Ishikawa (cell line): Measurements from ENCODE around the gene ENTPD1.

Experiments used
- CREB1 ChIP-seq: IDR thresholded peaks from 2 replicates; pipeline ENCODE4 v1.6.1; 2012; ENCODE audit warnings: low read depth
- EGR1 ChIP-seq: IDR thresholded peaks from 2 replicates; pipeline ENCODE4 v1.6.1; 2012
- EP300 ChIP-seq: IDR thresholded peaks from 2 replicates; pipeline ENCODE4 v1.6.1; 2012; ENCODE audit warnings: borderline replicate concordance
- FOXM1 ChIP-seq: IDR thresholded peaks from 2 replicates; pipeline ENCODE4 v1.6.1; 2012; ENCODE audit warnings: low read depth, borderline replicate concordance
- RAD21 ChIP-seq: IDR thresholded peaks from 2 replicates; pipeline ENCODE4 v1.6.1; 2012; ENCODE audit warnings: low read depth
- TAF1 ChIP-seq: IDR thresholded peaks from 2 replicates; pipeline ENCODE4 v1.6.1; 2012; ENCODE audit warnings: low read depth, mild to moderate bottlenecking
- TCF12 ChIP-seq: IDR thresholded peaks from 2 replicates; pipeline ENCODE4 v1.6.1; 2012; ENCODE audit warnings: low read depth
- TEAD4 ChIP-seq: IDR thresholded peaks from 2 replicates; pipeline ENCODE4 v1.6.1; 2012
- YY1 ChIP-seq: IDR thresholded peaks from 2 replicates; pipeline ENCODE4 v1.6.1; 2012; ENCODE audit warnings: low read depth
- ZBTB7A ChIP-seq: IDR thresholded peaks from 2 replicates; pipeline ENCODE4 v1.6.1; 2012; ENCODE audit warnings: low read depth
- TF ChIP-seq, protein P1 (sequence below): IDR thresholded peaks from 2 replicates; pipeline ENCODE4 v1.6.1; 2012; ENCODE audit warnings: low read depth, mild to moderate bottlenecking
- TF ChIP-seq, protein P2 (sequence below): IDR thresholded peaks from 2 replicates; pipeline ENCODE4 v1.6.1; 2012
- TF ChIP-seq, protein P3 (sequence below): IDR thresholded peaks from 2 replicates; pipeline ENCODE4 v1.6.1; 2012

DNA sequence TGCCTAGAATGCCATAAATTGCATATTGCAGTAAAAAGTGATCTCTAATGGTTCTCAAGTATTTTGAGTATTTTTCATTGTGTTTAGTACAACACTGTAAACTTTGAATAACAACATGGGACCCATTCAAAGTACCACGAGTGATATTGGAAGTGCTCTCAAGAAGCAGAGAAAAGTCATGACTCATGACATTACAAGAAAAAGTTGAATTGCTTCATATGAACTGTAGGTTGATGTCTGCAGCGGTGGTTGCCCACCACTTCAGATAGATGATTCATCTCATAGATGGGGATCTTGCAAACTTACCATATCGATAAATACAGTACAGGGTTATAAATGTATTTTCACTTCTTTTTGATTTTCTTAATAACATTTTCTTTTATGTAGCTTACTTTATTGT, 33.9 kb downstream of the ENTPD1 start:
- TF ChIP-seq, protein P1, sequence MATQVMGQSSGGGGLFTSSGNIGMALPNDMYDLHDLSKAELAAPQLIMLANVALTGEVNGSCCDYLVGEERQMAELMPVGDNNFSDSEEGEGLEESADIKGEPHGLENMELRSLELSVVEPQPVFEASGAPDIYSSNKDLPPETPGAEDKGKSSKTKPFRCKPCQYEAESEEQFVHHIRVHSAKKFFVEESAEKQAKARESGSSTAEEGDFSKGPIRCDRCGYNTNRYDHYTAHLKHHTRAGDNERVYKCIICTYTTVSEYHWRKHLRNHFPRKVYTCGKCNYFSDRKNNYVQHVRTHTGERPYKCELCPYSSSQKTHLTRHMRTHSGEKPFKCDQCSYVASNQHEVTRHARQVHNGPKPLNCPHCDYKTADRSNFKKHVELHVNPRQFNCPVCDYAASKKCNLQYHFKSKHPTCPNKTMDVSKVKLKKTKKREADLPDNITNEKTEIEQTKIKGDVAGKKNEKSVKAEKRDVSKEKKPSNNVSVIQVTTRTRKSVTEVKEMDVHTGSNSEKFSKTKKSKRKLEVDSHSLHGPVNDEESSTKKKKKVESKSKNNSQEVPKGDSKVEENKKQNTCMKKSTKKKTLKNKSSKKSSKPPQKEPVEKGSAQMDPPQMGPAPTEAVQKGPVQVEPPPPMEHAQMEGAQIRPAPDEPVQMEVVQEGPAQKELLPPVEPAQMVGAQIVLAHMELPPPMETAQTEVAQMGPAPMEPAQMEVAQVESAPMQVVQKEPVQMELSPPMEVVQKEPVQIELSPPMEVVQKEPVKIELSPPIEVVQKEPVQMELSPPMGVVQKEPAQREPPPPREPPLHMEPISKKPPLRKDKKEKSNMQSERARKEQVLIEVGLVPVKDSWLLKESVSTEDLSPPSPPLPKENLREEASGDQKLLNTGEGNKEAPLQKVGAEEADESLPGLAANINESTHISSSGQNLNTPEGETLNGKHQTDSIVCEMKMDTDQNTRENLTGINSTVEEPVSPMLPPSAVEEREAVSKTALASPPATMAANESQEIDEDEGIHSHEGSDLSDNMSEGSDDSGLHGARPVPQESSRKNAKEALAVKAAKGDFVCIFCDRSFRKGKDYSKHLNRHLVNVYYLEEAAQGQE, result no peak
- TF ChIP-seq EP300, result no peak
- TF ChIP-seq TEAD4, result no peak
- TF ChIP-seq EGR1, result no peak
- TF ChIP-seq YY1, result no peak
- no peak for TF ChIP-seq ZBTB7A
- TF ChIP-seq FOXM1, result no peak
- no peak for TF ChIP-seq CREB1
- TF ChIP-seq, protein P2, sequence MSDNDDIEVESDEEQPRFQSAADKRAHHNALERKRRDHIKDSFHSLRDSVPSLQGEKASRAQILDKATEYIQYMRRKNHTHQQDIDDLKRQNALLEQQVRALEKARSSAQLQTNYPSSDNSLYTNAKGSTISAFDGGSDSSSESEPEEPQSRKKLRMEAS, result no peak
- TF ChIP-seq TCF12, result no peak
- TF ChIP-seq, protein P3, sequence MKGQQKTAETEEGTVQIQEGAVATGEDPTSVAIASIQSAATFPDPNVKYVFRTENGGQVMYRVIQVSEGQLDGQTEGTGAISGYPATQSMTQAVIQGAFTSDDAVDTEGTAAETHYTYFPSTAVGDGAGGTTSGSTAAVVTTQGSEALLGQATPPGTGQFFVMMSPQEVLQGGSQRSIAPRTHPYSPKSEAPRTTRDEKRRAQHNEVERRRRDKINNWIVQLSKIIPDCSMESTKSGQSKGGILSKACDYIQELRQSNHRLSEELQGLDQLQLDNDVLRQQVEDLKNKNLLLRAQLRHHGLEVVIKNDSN, result no peak
- TF ChIP-seq RAD21, result no peak
- no peak for TF ChIP-seq TAF1
